ENCODE results near the gene C19orf67.
A peak's percentile ranks its signal among the peaks of the same experiment; 100 is the strongest.

The C19orf67 gene

DNA sequence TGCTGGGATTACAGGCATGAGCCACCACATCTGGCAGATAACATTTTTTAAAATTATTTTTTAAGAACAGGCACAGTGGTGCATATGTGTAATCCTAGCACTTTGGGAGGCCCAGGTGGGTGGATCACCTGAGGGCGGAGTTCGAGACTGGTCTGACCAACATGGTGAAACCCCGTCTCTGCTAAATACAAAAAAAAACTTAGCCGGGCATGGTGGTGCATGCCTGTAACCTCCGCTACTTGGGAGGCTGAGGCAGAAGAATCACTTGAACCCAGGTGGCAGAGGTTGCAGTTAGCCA is 23.1 kb downstream of the C19orf67 start:
- peak; percentile 74 to 87 for DNase-seq
- Histone ChIP-seq H4K8ac (ENCODE audit: low read depth, low read length) (no peak overlapping the region), H2AK5ac (ENCODE audit: low read length) (no peak overlapping the region), H3K18ac (ENCODE audit: low read length) (no peak overlapping the region), H3K36me3 (ENCODE audit: control insufficient read depth in 1 of 2, insufficient read depth in 2 of 2, low read length in 2 of 2) (no peaks in the 10 kb centered on the region), H3K9ac (ENCODE audit: low read length) (no peak overlapping the region), H2BK5ac (ENCODE audit: low read depth, low read length, poor library complexity) (no peak overlapping the region), H3K4ac (ENCODE audit: low read depth, low read length) (no peak overlapping the region), H2AFZ (ENCODE audit: insufficient read depth, low read length, poor library complexity) (no peak overlapping the region), H3K79me1 (ENCODE audit: low read length) (peaks cover 3% of the 10 kb centered on the region), H3K4me1 (ENCODE audit: control insufficient read depth in 1 of 2, insufficient read depth in 2 of 2, low read length in 2 of 2) (peaks cover 0 to 7% of the 10 kb centered on the region in 2 experiments), H3K4me3 (ENCODE audit: low read depth, low read length) (no peak overlapping the region), H3K23ac (ENCODE audit: low read length) (no peak overlapping the region), H3K9me3 (ENCODE audit: insufficient read depth, low read depth, low read length) (no peaks in the 10 kb centered on the region), H3K4me2 (ENCODE audit: low read length) (no peak overlapping the region), H3K27ac (ENCODE audit: low read depth, low read length) (no peak overlapping the region), H3K14ac (ENCODE audit: low read length) (no peak overlapping the region), H2BK120ac (ENCODE audit: insufficient read depth, low read length, poor library complexity) (peak overlapping the region; percentile 57), H3K27me3 (ENCODE audit: insufficient read depth, low read length) (peaks cover 3% of the 10 kb centered on the region), H3K79me2 (ENCODE audit: control insufficient read depth, insufficient read depth, low read length, poor library complexity) (no peaks in the 10 kb centered on the region), H4K91ac (ENCODE audit: low read depth, low read length) (peak overlapping the region; percentile 78), H4K12ac (ENCODE audit: low read depth, low read length) (no peak overlapping the region), H2BK12ac (ENCODE audit: low read length) (no peak overlapping the region)
- WGBS (ENCODE audit: extremely low coverage, insufficient coverage, insufficient read length): no CpG with 5 or more reads among the region's 5 CpGs

- H2BK12ac ChIP-seq (ENCODE audit: low read length): peak within 1 kb of the TSS; percentile 18
- H3K18ac ChIP-seq (ENCODE audit: low read length): no peak within 1 kb of the TSS
- H3K9me3 ChIP-seq (ENCODE audit: insufficient read depth, low read depth, low read length): no peaks in the 10 kb centered on the region
- no peak within 1 kb of the TSS for H3K4ac ChIP-seq (ENCODE audit: low read depth, low read length)
- H3K79me1 ChIP-seq (ENCODE audit: low read length): peaks cover 3% of the 10 kb centered on the region
- H3K36me3 ChIP-seq (ENCODE audit: control insufficient read depth in 1 of 2, insufficient read depth in 2 of 2, low read length in 2 of 2): no peaks in the 10 kb centered on the region
- no peak within 1 kb of the TSS for H4K12ac ChIP-seq (ENCODE audit: low read depth, low read length)
- H2BK5ac ChIP-seq (ENCODE audit: low read depth, low read length, poor library complexity): peak within 1 kb of the TSS; percentile 24
- H3K4me1 ChIP-seq (ENCODE audit: control insufficient read depth in 1 of 2, insufficient read depth in 2 of 2, low read length in 2 of 2): peaks cover 0 to 7% of the 10 kb centered on the region in 2 experiments
- H3K4me3 ChIP-seq (ENCODE audit: low read depth, low read length): no peak within 1 kb of the TSS
- peak within 1 kb of the TSS; percentile 20 for H3K14ac ChIP-seq (ENCODE audit: low read length)
- WGBS (ENCODE audit: extremely low coverage, insufficient coverage, insufficient read length): no CpG with 5 or more reads among the region's 19 CpGs
- peak within 1 kb of the TSS; percentile 26 for H4K8ac ChIP-seq (ENCODE audit: low read depth, low read length)
- peak; percentile 83 to 92 for DNase-seq
- H3K23ac ChIP-seq (ENCODE audit: low read length): no peak within 1 kb of the TSS
- no peak within 1 kb of the TSS for H3K4me2 ChIP-seq (ENCODE audit: low read length)
- H3K79me2 ChIP-seq (ENCODE audit: control insufficient read depth, insufficient read depth, low read length, poor library complexity): no peaks in the 10 kb centered on the region
- peaks cover 3% of the 10 kb centered on the region for H3K27me3 ChIP-seq (ENCODE audit: insufficient read depth, low read length)
- peak within 1 kb of the TSS; percentile 67 for H3K27ac ChIP-seq (ENCODE audit: low read depth, low read length)
- H2AFZ ChIP-seq (ENCODE audit: insufficient read depth, low read length, poor library complexity): no peak within 1 kb of the TSS
- no peak within 1 kb of the TSS for H2AK5ac ChIP-seq (ENCODE audit: low read length)
- H2BK120ac ChIP-seq (ENCODE audit: insufficient read depth, low read length, poor library complexity): peak within 1 kb of the TSS; percentile 64
- peak within 1 kb of the TSS; percentile 78 for H4K91ac ChIP-seq (ENCODE audit: low read depth, low read length)
- no peak within 1 kb of the TSS for H3K9ac ChIP-seq (ENCODE audit: low read length)
Observed at GRCh38 chr19:14061751-14062557, 23.6 kb downstream of the C19orf67 start, which contains the start of gene PALM3. Gene PALM3, minus strand, starts transcription at chr19:14062076. Its CDS starts 96 bp downstream, at chr19:14061980.

- H2AK5ac ChIP-seq (ENCODE audit: low read length): no peak overlapping the region
- peaks cover 3% of the 10 kb centered on the region for H3K79me1 ChIP-seq (ENCODE audit: low read length)
- H2BK12ac ChIP-seq (ENCODE audit: low read length): peak overlapping the region; percentile 18
- no peak overlapping the region for H2AFZ ChIP-seq (ENCODE audit: insufficient read depth, low read length, poor library complexity)
- H4K91ac ChIP-seq (ENCODE audit: low read depth, low read length): peak overlapping the region; percentile 70
- no peak overlapping the region for H4K12ac ChIP-seq (ENCODE audit: low read depth, low read length)
- no peak overlapping the region for H3K4me2 ChIP-seq (ENCODE audit: low read length)
- peak overlapping the region; percentile 20 for H3K14ac ChIP-seq (ENCODE audit: low read length)
- peak overlapping the region; percentile 24 for H2BK5ac ChIP-seq (ENCODE audit: low read depth, low read length, poor library complexity)
- DNase-seq: peak; percentile 70 to 84
- H3K9me3 ChIP-seq (ENCODE audit: insufficient read depth, low read depth, low read length): no peaks in the 10 kb centered on the region
- H3K36me3 ChIP-seq (ENCODE audit: control insufficient read depth in 1 of 2, insufficient read depth in 2 of 2, low read length in 2 of 2): no peaks in the 10 kb centered on the region
- H3K9ac ChIP-seq (ENCODE audit: low read length): no peak overlapping the region
- peak overlapping the region; percentile 26 for H4K8ac ChIP-seq (ENCODE audit: low read depth, low read length)
- peaks cover 3% of the 10 kb centered on the region for H3K27me3 ChIP-seq (ENCODE audit: insufficient read depth, low read length)
- peak overlapping the region; percentile 64 for H2BK120ac ChIP-seq (ENCODE audit: insufficient read depth, low read length, poor library complexity)
- peak overlapping the region; percentile 67 for H3K27ac ChIP-seq (ENCODE audit: low read depth, low read length)
- no peaks in the 10 kb centered on the region for H3K79me2 ChIP-seq (ENCODE audit: control insufficient read depth, insufficient read depth, low read length, poor library complexity)
- H3K4me3 ChIP-seq (ENCODE audit: low read depth, low read length): no peak overlapping the region
- no peak overlapping the region for H3K4ac ChIP-seq (ENCODE audit: low read depth, low read length)
- peaks cover 0 to 7% of the 10 kb centered on the region in 2 experiments for H3K4me1 ChIP-seq (ENCODE audit: control insufficient read depth in 1 of 2, insufficient read depth in 2 of 2, low read length in 2 of 2)
- no CpG with 5 or more reads among the region's 9 CpGs for whole genome bisulfite sequencing (ENCODE audit: extremely low coverage, insufficient coverage, insufficient read length)
- no peak overlapping the region for H3K18ac ChIP-seq (ENCODE audit: low read length)
- no peak overlapping the region for H3K23ac ChIP-seq (ENCODE audit: low read length)
Observed at GRCh38 chr19:14061081-14061749, 24.4 kb downstream of the C19orf67 start.

- Histone ChIP-seq H3K27me3 (ENCODE audit: insufficient read depth, low read length) (peaks cover 3% of the 10 kb centered on the region), H3K4ac (ENCODE audit: low read depth, low read length) (no peak overlapping the region), H3K9me3 (ENCODE audit: insufficient read depth, low read depth, low read length) (no peaks in the 10 kb centered on the region), H3K79me2 (ENCODE audit: control insufficient read depth, insufficient read depth, low read length, poor library complexity) (no peaks in the 10 kb centered on the region), H3K36me3 (ENCODE audit: control insufficient read depth in 1 of 2, insufficient read depth in 2 of 2, low read length in 2 of 2) (no peaks in the 10 kb centered on the region), H4K12ac (ENCODE audit: low read depth, low read length) (no peak overlapping the region), H4K91ac (ENCODE audit: low read depth, low read length) (no peak overlapping the region), H3K27ac (ENCODE audit: low read depth, low read length) (no peak overlapping the region), H3K14ac (ENCODE audit: low read length) (no peak overlapping the region), H2BK12ac (ENCODE audit: low read length) (peak overlapping the region; percentile 25), H3K4me2 (ENCODE audit: low read length) (no peak overlapping the region), H3K18ac (ENCODE audit: low read length) (no peak overlapping the region), H3K4me3 (ENCODE audit: low read depth, low read length) (no peak overlapping the region), H3K4me1 (ENCODE audit: control insufficient read depth in 1 of 2, insufficient read depth in 2 of 2, low read length in 2 of 2) (peaks cover 0 to 7% of the 10 kb centered on the region in 2 experiments), H2BK5ac (ENCODE audit: low read depth, low read length, poor library complexity) (no peak overlapping the region), H4K8ac (ENCODE audit: low read depth, low read length) (no peak overlapping the region), H3K79me1 (ENCODE audit: low read length) (peaks cover 3% of the 10 kb centered on the region), H2AK5ac (ENCODE audit: low read length) (no peak overlapping the region), H2BK120ac (ENCODE audit: insufficient read depth, low read length, poor library complexity) (no peak overlapping the region), H3K23ac (ENCODE audit: low read length) (no peak overlapping the region), H2AFZ (ENCODE audit: insufficient read depth, low read length, poor library complexity) (no peak overlapping the region), H3K9ac (ENCODE audit: low read length) (no peak overlapping the region)
- WGBS (ENCODE audit: extremely low coverage, insufficient coverage, insufficient read length): no CpG with 5 or more reads among the region's 8 CpGs
- DNase-seq: peak in 1 of 2 donors; percentile 13
Observed at GRCh38 chr19:14059652-14060155, 25.9 kb downstream of the C19orf67 start.

All from trophoblast cell (in vitro differentiated cells and primary cell).